HG02840 (cell line): ENCODE measurements around the gene ADGRA1.

Source experiments
- ATAC-seq: cut with Tn5 transposase; IDR thresholded peaks from one replicate; pipeline ENCODE4 v1.9.1; 2021; ENCODE audit warnings: mild to moderate bottlenecking, moderate library complexity, moderate number of reproducible peaks; ENCODE audit not compliant: unreplicated experiment, low FRiP score

The ADGRA1 gene

DNA sequence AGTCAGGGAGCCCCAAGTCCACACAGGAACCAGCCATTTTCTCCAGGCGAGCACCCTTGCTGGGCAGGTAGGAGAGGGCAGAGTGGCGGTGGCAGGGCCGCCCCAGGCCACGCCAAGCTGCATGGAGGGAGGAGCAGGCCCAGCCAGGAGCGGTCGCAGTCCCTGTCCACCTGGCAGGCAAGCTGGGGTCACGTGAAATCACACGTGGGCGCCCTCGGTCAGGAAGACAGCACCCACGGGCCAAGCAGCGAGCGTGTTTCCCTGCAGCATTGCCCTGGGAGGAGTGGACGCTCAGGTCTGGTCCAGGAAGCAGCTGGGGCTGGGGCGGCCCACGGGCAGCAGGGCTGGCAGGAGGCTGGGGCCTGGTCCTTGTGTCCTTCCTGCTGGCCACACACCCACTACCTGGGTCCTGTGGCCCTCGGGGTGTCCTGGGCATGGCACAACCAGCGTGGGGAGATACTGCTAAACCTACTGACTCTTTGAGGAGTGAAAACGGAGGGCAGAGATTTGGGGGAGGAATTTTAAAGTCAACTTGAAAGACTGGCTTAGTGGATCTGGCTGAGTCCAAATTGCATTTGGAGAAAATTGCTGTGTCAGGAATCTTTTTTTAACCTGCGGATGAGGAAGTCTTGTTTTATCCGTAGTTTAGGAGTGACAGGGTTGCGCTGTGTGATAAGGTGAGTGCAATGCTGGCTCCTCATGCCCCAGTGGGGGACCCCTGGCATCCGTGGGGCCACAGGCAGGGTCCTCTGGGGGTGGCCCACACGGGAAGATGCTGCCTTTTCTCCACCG lies 12.2 kb upstream of the ADGRA1 start:
- ATAC-seq, result no peak

DNA sequence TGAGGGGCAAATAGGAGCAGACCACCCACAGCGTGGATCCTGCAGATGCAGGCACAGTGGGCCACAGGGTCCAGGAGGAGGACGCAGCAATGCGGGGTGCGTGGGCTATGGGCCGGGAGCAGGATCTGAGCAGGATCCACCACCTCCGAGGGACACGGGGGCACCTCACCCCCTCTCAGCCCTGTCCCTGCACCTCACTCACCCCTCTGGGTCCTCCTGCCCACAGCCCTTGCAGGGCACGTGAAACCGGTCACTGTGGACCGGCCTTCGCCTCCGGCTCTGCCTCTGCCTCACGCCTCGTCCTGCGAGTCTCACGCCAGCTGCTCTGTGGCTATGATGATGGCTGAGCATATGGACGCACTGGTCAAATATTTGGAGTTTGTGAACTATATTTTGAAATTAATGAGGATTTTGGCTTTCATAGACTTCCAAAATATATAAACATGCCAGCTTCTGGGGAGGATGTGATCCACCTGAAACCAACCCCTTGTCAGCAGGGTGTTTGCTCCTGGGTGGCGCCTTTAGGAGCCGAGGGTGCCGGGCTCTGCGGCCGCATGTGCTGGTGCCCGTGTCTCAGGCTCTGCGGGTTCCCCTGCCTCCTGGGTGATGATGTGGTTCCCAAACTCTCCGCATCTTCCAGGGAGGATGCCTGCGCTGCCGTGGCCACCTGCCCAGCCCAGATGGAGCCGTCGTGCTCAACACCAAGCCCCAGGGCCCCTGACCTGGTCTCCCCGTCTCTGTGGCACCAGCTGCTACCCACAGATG lies 11.3 kb upstream of the ADGRA1 start:
- no peak for ATAC-seq

DNA sequence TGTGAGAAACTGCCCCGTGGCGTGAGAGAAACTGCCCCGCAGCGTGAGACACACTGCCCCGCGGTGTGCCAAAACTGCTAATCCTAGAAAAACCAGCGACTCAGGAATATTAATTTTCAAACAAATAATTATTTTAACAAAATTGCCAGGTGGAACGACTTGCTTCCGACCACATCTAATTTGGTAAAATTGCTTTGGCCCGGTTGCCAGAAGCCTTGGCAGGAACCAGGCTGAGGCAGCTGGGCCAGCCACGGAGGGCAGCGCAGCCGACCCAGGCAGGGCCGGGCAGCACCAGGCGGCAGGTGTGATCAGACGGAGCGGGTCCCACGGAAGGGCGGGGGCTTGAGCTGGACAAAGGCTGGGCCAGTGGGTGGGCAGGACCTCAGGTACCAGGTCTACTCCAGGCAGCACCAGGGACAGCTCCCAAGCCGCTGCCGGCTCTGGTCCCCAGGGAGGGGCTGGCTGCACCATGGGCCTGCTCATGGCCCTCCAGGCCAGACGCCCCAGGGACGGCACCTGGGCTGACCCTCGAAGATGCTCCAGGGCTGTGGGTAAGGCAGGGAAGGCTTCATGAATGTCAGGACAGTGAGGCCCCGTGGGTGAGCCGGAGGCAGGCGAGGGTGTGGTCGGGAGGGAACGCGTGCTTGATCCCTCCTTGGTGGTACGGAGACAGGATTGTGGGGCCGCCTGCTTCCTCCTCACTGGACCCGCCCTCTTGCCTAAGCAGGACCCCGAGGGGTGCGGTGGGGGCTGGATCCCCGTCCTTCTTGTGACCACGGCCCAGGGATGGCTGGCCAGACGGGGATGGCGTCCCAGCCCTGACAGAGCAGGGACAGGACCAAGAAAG lies 7.7 kb upstream of the ADGRA1 start:
- no peak for ATAC-seq

GRCh38 chr10:133080683-133081040 lies 7.1 kb upstream of the ADGRA1 start:
- no peak for ATAC-seq

DNA sequence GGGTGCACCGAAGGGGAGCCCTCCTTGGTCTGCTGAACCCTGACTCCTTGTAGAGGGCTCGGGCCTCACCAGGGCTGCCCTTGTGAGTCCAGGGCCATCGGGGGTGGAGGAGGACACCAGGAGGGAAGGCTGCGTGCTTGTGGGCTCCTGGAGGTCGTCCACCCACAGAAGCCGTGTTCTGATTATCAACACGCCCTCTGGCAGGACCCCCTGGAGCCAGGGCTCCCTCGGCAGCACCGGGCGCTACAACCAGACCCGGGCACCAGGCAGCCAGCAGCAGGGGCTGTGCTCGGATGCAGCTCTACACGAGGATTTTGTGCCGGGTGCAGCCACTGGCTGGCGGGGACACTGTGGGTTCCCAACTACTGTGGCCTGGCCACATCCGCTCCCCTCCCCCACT lies 6.1 kb upstream of the ADGRA1 start:
- no peak for ATAC-seq

DNA sequence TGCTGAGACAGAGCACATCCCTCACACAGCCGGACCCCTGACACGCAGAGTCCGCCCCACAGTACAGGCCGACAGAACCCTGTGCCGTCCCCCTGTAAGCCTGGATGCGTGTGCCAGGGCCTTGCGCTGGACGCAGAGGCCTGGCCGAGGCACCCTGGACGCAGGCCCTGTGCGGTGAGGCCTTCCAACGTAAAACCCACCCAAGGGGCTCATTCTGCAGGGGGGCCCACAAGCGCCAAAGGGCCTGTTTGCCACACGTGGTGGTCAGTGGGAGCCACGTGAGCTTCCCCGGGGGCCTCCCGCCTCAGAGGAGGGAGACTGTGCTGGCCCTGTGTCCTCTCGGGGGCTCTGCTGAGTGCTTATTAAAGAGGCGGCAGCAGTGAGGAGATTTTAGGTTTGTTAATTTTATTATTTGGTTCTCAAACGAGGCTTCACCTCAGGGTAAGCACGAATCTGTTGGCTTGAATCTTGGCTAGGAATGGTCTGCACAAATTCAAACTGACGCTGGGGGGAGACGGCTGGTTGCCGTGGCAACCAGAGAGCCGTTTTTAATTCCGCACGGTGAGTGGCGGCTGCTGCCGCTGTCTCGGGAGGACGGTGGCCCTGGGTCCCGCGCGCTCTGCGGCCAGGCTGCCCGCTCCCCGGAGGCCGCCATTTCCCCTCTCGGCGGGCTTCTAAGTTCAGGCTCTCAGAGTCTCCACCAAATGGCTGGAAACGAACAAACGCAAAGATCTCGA lies 4.9 kb upstream of the ADGRA1 start:
- no peak for ATAC-seq

DNA sequence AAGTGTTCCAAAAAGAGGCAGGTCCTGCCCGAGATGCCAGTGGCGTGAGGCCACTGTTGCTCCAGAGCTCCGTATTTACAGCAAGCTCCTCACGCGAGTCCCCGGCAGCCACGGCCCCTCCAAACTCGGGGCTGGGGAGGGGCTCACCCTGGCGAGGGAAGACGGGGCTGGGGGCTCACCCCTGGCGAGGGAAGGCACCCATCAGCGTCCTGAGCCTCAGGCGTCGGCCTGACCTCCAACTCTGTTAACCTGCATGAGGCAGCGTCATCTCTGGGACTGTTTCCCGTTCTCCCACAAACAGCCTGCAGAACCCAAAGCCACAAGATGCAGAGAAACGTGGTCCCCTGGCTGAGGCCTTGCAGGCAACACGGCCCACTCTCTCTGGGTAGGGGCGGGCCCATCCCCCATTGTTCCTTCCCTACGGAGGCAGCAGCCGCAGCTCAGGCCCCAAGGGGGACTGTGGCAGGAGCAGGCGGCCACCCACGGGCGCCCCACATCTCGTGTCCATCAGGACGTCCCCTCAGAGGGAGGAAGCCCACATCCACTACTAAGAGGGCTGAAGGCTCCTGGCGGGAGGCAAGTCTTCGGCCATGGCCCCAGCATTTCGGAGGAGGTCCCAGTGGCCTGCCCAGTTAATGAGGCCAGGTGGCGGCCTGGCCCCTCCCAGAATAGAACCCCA lies 4.2 kb upstream of the ADGRA1 start:
- no peak for ATAC-seq

- ATAC-seq, result no peak
These were observed 3.2 kb upstream of the ADGRA1 start for GRCh38 chr10:133084491-133084890.

GRCh38 chr10:133085251-133086125 lies 2.2 kb upstream of the ADGRA1 start:
- no peak for ATAC-seq

- no peak for ATAC-seq
These were observed 1.5 kb upstream of the ADGRA1 start for GRCh38 chr10:133086247-133086646.

DNA sequence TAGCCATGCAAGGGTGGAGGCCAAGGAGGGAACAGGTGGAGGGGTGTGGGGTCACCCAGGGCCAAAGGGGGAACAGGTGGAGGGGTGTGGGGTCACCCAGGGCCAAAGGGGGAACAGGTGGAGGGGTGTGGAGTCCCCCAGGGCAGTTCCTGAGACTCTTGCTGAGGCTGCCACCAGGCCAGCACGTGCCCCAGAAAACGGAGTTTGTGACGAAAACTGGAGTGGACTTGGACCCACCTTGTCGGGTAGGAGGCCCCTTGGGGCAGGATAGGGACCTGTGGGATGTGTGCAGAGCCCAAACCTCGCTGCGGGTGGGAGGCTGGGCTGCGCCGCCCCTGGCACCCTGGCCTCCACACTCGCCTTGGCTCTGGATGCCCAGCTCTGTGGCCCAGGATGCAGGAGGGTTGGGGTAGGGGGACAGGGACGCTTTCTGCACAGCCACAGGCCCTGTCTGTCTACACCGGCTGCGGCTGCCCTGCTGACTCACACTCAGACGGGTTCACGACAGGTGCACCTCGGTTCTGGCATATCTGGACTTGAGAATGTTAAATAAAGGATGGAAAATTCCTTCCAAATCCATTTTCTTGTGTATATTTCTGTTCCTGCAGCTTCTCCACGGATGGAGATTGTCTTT lies 562 bp upstream of the ADGRA1 start:
- ATAC-seq, result no peak

DNA sequence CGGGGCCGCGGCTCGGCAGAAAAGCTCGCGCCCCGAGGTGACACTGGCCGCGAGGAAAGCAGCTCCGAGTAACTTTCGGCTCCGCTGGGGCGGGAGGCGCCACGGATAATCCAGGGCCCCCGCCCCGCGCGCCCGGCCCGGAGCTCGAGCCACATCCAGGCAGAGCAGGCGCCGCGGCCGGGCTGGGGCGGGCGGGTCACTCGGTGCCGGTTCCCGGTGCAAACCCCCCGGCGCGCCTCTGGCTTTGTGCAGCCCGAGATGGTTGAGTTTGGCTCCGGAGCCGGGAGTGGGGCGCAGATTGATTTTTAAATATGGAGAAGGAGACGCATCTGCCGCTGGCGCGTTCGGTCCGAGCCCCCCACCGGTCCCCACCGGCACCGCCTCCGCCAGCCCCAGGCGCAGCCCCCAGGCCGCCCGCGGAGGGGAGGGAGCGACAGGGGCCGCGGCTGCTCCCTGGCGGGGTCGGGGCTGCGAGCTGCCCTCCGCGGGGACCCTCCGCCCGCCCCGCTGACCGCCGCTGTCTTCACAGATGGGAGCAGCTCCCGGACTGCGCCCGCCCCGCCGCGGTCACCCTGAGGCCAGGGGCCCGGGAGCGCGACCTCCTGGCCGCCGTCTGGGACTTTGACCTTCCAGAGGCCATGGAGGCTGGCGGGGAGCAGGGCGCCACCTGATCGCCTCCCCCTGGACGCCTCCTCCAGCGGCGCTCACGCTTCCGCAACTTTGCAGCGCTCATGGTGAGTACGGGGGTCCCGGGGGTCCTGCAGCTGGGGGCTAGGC lies 643 bp downstream of the ADGRA1 start:
- ATAC-seq, result no peak

DNA sequence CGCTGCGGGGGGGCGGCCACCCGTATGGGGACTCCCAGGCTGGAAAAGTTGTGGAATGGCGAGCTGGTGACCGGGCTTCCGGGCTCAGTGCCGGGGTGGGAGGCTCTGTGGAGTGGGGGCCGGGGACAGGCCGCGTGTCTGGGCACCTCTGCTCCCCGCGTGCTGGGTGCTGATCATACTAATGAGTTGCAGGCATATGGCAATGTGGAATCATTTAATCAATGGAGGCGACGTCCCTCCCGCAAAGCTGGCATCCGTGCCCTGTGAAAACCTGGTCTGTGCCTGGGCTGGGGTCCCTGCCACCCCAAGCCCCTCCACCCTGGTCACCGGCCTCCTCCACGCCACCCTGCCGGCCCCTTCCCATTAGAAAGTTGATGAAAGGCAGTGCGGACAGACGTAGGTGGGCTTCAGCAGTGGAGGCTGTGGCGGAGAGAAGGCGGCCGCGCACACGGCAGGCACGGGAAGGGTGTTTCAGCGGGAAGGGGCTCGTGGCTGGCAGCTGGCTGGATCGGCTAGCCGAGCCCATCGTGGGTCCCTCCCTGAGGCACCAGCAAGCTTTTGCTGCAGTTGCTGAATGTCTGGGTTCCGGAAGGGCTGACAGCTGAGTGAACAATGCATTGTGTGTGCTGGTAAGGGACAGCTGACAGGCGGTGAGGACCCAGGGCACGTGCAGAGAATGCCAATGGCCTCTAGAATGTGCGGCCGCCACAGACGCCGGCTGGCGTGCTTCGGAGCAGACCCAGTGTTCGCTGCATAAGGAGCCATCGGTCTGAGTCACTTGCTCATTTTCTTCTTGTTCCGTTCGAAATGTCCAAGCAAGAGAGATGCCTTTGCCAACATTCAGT lies 1.5 kb downstream of the ADGRA1 start:
- ATAC-seq, result no peak

GRCh38 chr10:133090101-133090500 lies 2.4 kb downstream of the ADGRA1 start:
- no peak for ATAC-seq

GRCh38 chr10:133090654-133091053 lies 2.9 kb downstream of the ADGRA1 start:
- ATAC-seq, result no peak

GRCh38 chr10:133091316-133091715 lies 3.6 kb downstream of the ADGRA1 start:
- no peak for ATAC-seq

DNA sequence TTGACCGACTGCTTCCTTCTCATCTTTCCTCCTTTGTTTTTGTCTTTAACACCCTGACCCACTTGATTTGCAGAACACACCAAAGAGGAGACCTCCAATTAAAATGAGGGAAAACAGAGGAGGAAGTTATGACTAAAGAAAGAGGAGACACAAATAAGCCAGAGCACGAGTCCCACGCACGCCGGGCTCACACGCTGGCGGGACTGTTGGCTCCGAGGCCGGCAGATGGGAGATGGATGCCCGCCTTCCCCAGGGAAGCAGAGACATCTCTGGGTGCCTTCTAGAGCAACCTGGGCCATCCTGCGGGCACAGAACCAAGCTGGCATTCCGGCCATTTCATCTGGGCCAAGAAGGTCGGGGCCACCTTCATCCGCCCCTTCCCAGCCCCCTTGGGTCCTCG lies 5.6 kb downstream of the ADGRA1 start:
- ATAC-seq, result no peak
